Globus pallidus (tissue), 1 donor: ENCODE results near the gene HSPB1.
"Not testable (repeated sequence)": the region's sequence is repeated elsewhere in the genome, so short reads cannot be mapped to it uniquely, and the experiment has no call there.

Experiments used
- DNase-seq: peaks from one replicate; pipeline ENCODE4 v3.0.0-alpha.2; 2015; ENCODE audit warnings: low spot score

The HSPB1 gene

DNA sequence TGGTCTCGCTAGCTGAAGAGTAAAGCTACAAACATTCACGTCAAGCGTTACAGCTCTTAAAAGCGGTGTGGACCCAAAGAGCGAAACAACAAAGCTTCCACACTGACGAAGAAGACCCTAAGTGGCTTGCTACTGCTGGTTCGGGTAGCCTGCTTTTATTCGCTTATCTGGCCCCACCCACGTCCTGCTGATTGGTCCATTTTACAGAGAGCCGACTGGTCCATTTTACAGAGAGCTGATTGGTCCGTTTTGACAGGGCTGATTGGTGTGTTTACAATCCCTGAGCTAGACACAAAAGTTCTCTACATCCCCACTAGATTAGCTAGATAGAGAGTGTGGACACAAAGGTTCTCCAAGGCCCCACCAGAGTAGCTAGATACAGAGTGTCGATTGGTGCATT, 6.4 kb downstream of the HSPB1 start:
- DNase-seq: not testable (repeated sequence)

- not testable (repeated sequence) for DNase-seq
Measured at GRCh38 chr7:76309341-76310101, 7.0 kb downstream of the HSPB1 start.

- DNase-seq: peak; percentile 68
Measured at GRCh38 chr7:76310102-76310957, 7.9 kb downstream of the HSPB1 start.

- DNase-seq: not testable (repeated sequence)
Measured at GRCh38 chr7:76311838-76312237, 9.4 kb downstream of the HSPB1 start.

DNA sequence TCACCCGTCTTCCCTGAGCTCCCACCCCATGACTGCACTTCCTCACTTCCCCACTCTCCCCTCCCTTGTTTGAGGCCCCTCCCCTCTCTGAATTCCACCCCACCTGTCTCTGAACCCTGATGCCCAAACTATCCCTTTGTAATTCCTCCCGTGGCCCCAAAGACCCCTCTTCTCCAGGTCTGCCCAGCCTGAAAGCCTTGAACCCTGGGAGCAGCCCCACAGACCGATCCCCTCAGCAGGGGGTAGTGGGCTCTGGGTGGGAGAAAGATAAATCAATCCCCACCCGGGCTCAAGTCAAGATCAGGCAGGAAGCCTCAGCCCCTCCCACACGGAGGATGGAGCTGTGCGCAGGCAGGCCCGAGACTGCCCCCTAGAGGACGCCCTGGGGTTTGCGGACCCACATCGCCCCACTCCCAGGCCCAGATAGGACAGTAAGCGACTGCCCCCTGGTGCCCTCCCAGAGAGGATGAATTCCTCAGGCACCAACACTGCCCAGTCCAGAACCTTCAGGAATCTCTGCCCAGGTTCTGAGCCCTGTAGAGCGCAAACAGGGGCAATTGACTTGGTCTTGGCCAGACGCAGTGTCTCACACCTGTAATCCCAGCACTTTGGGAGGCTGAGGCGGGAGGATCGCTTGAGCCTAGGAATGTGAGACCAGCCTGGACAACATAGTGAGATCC, 11.7 kb downstream of the HSPB1 start:
- peak; percentile 95 for DNase-seq

- not testable (repeated sequence) for DNase-seq
Measured at GRCh38 chr7:76314740-76315139, 12.3 kb downstream of the HSPB1 start.

GRCh38 chr7:76315364-76315763, 12.9 kb downstream of the HSPB1 start:
- no peak for DNase-seq

DNA sequence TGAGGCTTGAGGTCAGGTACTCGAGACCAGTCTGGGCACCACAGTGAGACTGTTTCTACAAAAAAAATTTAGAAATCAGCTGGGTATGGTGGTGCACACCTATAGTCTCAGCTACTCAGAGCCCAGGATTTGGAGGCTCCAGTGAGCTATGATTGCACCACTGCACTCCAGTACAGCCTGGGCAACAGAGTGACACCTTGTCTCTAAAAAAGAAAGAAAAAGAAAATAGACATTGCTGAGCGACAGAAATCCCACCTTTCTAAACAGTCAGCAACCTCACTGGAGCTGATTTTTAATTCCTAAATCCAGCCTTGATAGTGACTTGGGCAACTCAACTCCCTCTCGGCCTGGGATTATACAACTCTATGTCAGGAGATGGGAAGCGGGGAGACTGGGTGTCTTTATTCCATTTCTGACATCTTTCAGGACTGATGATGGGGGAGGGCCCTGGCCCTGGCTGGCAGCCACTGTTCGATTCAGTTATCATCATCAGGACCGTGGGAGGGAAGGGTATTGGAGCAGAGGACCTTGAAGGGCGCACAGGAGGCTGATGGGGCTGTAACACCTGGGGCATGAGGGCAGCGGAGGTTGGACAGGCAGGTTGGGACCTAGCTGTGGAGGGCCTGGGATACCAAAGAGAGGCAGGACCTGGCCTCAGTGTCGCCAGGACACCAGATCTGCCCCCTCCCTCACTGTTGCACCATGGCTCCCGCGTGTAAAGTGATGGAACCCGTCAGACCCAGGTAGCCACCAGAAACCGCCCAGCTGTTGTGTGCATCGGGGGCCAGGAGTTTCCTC, 14.7 kb downstream of the HSPB1 start:
- DNase-seq: no peak

GRCh38 chr7:76317782-76318487, 15.5 kb downstream of the HSPB1 start:
- DNase-seq: peak; percentile 98

DNA sequence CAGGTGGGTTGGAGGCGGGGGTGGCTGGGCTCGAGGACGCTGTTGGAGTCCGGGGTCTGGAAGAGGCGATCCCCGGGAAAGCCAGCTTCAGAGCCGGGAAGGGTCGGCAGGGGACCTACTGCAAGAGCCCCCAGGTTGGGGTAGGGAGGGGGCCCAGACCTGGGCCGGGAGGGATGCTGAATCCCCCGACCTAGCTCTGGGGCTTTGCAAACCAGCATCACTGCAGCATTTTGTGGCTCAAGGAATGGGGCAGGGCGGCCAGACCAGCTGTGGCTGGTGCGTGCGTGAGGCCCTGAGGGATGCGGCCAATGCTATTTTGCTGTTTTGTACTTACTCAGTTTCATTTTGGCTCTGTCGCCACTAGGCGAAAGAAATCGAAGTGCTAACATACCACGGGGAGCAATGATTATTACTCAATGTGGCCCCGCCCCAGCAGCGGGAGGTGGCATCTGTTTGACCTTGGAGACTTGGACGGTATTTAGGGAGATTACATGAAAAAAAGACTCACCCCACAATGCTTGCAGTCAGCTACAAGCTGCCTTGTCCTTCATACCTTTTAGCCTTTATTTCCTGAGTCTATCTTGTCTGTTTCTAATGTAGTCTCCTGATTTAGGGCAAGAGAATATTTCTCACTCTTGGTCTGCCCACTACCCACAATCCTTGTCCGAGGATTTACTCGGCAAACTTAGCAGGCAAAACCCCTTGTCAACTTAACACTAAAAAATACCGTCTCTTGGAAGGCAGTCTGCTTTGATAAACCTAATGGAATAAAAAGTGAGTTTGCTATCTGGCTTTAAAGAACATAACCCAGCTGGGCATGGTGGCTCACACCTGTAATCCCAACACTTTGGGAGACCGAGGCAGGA, 16.2 kb downstream of the HSPB1 start:
- DNase-seq: peak; percentile 68

DNA sequence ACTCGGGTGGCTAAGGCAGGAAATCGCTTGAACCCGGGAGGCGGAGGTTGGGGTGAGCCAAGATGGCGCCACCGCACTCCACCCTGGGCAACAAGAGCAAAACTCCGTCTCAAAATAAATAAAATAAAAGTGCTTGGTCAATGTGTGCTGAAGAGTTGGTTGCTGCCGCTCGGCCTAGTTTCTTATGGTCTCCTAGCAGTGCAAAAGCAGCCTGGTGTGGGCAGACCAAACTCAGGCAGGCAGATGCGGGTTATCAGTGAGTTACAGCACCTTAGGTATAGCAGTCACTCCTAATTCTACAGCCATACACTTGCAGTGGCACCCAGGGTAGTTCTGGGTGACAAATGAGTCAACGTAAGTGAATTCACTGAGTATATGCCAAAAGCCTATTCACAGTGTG, 22.6 kb downstream of the HSPB1 start:
- DNase-seq: no peak

- no peak for DNase-seq
Measured at GRCh38 chr7:76325811-76326210, 23.3 kb downstream of the HSPB1 start.

- no peak for DNase-seq
Measured at GRCh38 chr7:76326646-76327233, 24.3 kb downstream of the HSPB1 start.

DNA sequence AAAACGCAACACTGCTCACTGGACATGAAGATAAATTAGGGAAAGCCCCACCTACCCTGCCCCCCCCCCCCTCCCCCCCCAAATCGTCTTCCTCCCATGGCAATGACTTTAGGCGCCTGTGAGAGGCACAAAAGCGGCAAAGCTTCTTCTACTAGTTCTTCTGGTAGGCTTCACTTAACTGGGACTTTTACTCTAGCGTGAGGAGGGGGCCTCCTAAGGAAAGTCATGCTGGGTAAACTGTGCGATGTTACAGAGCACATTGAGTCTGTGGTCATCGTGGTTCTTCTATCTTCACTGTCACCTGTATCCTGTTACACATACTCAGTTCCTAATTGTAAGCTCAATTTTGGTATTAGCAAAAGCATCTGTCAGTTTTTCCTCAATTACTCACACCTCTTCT, 25.1 kb downstream of the HSPB1 start:
- DNase-seq: no peak

- DNase-seq: no peak
Measured at GRCh38 chr7:76328389-76328788, 25.9 kb downstream of the HSPB1 start.

DNA sequence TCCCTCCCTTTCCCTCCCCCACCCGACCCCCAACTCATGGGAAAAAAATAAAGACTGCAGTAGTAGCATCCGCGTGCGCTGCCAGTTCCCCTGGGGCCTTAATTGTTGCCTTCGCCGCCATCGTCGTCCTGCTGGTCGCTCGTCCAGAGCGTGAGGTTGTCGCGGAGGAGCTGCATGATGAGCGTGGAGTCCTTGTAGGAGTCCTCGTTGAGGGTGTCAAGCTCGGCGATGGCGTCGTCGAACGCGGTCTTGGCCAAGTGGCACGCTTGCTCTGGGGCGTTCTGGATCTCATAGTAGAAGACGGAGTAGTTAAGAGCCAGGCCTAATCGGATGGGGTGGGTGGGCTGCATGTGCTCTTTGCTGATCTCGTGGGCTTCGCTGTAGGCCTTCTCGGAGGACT, 27.0 kb downstream of the HSPB1 start:
- DNase-seq: no peak

GRCh38 chr7:76330261-76330660, 27.8 kb downstream of the HSPB1 start:
- no peak for DNase-seq

DNA sequence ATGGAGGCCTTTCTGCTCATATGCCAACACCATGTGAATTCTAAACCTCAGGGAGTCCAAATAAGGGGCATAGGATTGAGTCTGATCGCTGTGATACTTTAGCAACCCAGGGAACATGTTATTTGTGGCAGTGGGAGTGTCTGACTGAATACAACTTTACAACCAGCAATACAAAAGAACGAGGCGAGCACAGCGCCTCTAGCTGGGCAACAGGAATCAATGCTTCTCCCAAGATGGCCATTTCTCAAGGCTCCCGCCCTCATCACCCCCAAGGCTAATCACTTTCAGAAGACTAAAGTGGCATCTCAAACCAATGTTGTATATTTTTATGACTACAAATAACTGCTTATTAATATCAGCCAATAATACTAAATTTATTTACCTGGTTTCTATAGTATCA, 28.2 kb downstream of the HSPB1 start:
- DNase-seq: no peak

DNA sequence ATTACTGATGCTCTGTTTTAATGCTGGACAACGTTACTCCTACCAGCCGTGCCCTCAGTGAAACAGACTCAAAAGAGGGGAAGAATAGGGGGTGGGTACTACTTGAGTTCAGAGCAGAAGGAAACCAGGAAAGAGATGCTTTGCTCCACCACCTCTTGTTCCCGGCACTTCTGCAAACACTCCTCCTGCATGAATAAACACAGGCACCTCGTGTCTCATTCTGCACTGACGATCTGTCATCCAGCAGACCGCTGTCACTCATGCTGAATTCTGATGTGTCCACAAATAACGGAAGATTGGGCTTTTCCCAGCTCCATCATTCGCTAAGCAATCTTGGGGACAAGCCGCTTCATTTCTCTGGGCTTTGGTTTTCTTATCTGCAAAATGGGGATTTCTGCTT, 29.6 kb downstream of the HSPB1 start:
- no peak for DNase-seq
